ENCODE results near the gene IFFO2. TPM values are rescaled to one million over a fixed set of nuclear protein-coding genes. Genes with fewer than 3 reads are reported as not detected.

IFFO2 gene
- total and polyA plus RNA-seq, 2 of the 13 experiments (the other 11 are each of a cell fraction or from before 2014, with no cell fraction given), result 7.3 to 16.7 TPM

DNA sequence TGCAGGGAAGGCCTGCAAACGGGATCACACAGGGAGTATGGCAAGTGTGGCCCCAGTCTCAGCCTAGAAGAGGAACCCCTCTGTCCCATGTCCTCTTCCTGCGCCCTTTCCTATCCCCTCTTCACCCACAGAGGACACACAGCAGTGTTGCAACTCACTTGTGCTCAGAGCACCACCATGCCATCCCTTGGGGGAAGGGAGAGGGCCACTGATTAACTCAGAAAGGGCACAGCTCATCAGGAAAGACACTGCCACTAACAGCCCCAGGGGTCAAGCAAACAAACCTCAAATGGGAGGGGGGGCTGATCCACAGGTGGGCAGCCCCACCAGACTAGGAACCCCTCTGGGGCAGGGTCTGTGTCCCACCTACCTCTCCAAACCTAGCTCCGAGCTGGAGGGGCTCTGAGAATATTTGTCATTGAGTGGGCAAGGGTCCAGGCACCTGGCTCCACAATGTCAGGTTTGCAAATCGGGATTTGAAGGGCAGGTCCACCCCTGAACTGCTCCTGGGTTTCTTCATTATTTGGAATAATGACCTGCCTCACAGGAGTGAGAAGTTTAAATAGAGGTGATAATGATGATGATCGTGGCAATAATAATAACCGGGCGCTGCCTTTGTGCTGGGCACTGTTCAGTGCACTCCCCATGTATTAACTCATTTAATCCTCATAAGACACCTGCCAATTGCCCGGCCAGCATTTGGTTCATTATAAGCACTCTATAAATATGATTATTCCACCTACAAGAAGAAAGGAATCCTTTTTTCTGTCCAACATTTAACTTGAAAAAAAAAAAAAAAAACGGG, 55.1 kb downstream of the IFFO2 start (continued):
- TF ChIP-seq MYC (CRISPR knock-in tag; IDR thresholded peaks at IDR 0.05; ENCODE audit: borderline replicate concordance), result peak; percentile 79; the same call in 1 of the 2 replicates
- TF ChIP-seq SCMH1 (CRISPR knock-in tag; IDR thresholded peaks at IDR 0.05; ENCODE audit: borderline replicate concordance), result no peak
- peak; percentile 58 for TF ChIP-seq GATAD1 (CRISPR knock-in tag; IDR thresholded peaks at IDR 0.05)
- TF ChIP-seq CC2D1A (CRISPR knock-in tag; IDR thresholded peaks at IDR 0.05), result no peak
- TF ChIP-seq ZNF430 (CRISPR knock-in tag; IDR thresholded peaks at IDR 0.05), result 0 out of 2 replicates have a peak, but pooled peaks have one; percentile 45
- TF ChIP-seq YEATS2 (CRISPR knock-in tag; IDR thresholded peaks at IDR 0.05; ENCODE audit: borderline replicate concordance), result no peak
- TF ChIP-seq ZBTB14 (CRISPR knock-in tag; IDR thresholded peaks at IDR 0.05), result no peak
- TF ChIP-seq HNRNPK (IDR thresholded peaks at IDR 0.05; ENCODE audit: low read depth, low read length, poor library complexity, severe bottlenecking), result no peak
- no peak for TF ChIP-seq KLF9 (CRISPR knock-in tag; IDR thresholded peaks at IDR 0.05; ENCODE audit: low read depth)
- TF ChIP-seq TSC22D2 (CRISPR knock-in tag; IDR thresholded peaks at IDR 0.05; ENCODE audit: borderline replicate concordance), result 0 out of 2 replicates have a peak, but pooled peaks have one; percentile 67
- TF ChIP-seq, protein P1, sequence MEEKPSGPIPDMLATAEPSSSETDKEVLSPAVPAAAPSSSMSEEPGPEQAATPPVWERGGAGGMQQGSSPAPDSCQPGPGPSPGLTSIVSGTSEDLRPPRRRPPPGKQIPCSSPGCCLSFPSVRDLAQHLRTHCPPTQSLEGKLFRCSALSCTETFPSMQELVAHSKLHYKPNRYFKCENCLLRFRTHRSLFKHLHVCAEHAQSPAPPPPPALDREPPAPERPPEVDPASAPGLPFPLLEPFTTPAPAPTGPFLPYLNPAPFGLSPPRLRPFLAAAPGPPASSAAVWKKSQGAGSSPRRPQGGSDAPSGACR (CRISPR knock-in tag; IDR thresholded peaks at IDR 0.05), result peak; percentile 66; the same call in 1 of the 2 replicates
- no peak for TF ChIP-seq ARNT (IDR thresholded peaks at IDR 0.05)
- no peak; the same call in 1 of the 2 replicates for TF ChIP-seq ARHGAP35 (CRISPR knock-in tag; IDR thresholded peaks at IDR 0.05; ENCODE audit: borderline replicate concordance)
- TF ChIP-seq KAT2B (IDR thresholded peaks at IDR 0.05; ENCODE audit: borderline replicate concordance, low read depth, low read length), result no peak
- no peak for TF ChIP-seq NFYB (CRISPR knock-in tag; IDR thresholded peaks at IDR 0.05)
- TF ChIP-seq ZNF530 (CRISPR knock-in tag; IDR thresholded peaks at IDR 0.05; ENCODE audit: low read depth), result no peak
- no peak for TF ChIP-seq ZNF557 (CRISPR knock-in tag; IDR thresholded peaks at IDR 0.05)
- no peak for TF ChIP-seq ZNF274 (CRISPR knock-in tag; IDR thresholded peaks at IDR 0.05)
- TF ChIP-seq PHF20 (CRISPR knock-in tag; IDR thresholded peaks at IDR 0.05), result no peak
- TF ChIP-seq ASH2L (IDR thresholded peaks at IDR 0.05; ENCODE audit: insufficient read length, low read depth, low read length), result no peak
- peak; percentile 73; the same call in 1 of the 2 replicates for TF ChIP-seq ZNF564 (CRISPR knock-in tag; IDR thresholded peaks at IDR 0.05)
- TF ChIP-seq PHB2 (IDR thresholded peaks at IDR 0.05; ENCODE audit: partially characterized antibody), result no peak
- TF ChIP-seq, protein P2, sequence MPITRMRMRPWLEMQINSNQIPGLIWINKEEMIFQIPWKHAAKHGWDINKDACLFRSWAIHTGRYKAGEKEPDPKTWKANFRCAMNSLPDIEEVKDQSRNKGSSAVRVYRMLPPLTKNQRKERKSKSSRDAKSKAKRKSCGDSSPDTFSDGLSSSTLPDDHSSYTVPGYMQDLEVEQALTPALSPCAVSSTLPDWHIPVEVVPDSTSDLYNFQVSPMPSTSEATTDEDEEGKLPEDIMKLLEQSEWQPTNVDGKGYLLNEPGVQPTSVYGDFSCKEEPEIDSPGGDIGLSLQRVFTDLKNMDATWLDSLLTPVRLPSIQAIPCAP (CRISPR knock-in tag; IDR thresholded peaks at IDR 0.05; ENCODE audit: low read depth), result no peak
- TF ChIP-seq, protein P3, sequence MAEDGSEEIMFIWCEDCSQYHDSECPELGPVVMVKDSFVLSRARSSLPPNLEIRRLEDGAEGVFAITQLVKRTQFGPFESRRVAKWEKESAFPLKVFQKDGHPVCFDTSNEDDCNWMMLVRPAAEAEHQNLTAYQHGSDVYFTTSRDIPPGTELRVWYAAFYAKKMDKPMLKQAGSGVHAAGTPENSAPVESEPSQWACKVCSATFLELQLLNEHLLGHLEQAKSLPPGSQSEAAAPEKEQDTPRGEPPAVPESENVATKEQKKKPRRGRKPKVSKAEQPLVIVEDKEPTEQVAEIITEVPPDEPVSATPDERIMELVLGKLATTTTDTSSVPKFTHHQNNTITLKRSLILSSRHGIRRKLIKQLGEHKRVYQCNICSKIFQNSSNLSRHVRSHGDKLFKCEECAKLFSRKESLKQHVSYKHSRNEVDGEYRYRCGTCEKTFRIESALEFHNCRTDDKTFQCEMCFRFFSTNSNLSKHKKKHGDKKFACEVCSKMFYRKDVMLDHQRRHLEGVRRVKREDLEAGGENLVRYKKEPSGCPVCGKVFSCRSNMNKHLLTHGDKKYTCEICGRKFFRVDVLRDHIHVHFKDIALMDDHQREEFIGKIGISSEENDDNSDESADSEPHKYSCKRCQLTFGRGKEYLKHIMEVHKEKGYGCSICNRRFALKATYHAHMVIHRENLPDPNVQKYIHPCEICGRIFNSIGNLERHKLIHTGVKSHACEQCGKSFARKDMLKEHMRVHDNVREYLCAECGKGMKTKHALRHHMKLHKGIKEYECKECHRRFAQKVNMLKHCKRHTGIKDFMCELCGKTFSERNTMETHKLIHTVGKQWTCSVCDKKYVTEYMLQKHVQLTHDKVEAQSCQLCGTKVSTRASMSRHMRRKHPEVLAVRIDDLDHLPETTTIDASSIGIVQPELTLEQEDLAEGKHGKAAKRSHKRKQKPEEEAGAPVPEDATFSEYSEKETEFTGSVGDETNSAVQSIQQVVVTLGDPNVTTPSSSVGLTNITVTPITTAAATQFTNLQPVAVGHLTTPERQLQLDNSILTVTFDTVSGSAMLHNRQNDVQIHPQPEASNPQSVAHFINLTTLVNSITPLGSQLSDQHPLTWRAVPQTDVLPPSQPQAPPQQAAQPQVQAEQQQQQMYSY (CRISPR knock-in tag; IDR thresholded peaks at IDR 0.05), result no peak; the same call in 1 of the 2 replicates
- no peak for TF ChIP-seq ZNF17 (CRISPR knock-in tag; IDR thresholded peaks at IDR 0.05)
